ENCODE data around the gene SH3BP4. TPM values are rescaled to one million over a fixed set of nuclear protein-coding genes. Genes with fewer than 3 reads are reported as not detected.

Gene SH3BP4
- total RNA-seq, 1 donor from 2014 or later = 115 TPM

DNA sequence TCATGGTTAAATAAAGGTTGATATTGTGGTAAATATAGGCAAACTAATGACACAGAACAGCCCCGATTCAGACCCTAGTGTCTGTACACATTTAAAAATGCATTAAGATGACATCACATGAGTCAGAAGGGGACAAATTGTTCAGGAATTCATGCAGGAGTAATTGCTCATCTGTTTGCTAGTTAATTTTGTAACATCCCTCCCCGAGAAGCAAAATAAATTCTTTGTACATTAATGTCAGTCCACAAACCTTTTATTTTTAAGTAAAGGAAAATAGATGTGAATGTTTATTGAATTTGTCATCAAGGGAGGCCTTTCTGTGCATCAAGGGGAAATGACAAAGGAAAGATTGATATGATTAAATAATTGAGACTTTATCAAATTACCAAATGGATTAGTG, 69.9 kb downstream of the SH3BP4 start:
- Histone ChIP-seq H3K27me3 (ENCODE audit: control insufficient read depth, insufficient read depth, low read length) (no peaks in the 10 kb centered on the region), H3K4me3 (ENCODE audit: low read depth, low read length) (no peak overlapping the region), H3K36me3 (ENCODE audit: control insufficient read depth, insufficient read depth, low read length) (no peaks in the 10 kb centered on the region)
- no peak for TF ChIP-seq CTCF (IDR thresholded peaks at IDR 0.05; ENCODE audit: insufficient read depth, low read length, poor library complexity, severe bottlenecking)
- peak; percentile 56 for DNase-seq (ENCODE audit: low read depth)

GRCh38 chr2:235024191-235024860, 72.5 kb downstream of the SH3BP4 start:
- H3K36me3 ChIP-seq (ENCODE audit: control insufficient read depth, insufficient read depth, low read length) = no peaks in the 10 kb centered on the region
- no peak overlapping the region for H3K4me3 ChIP-seq (ENCODE audit: low read depth, low read length)
- no peak for TF ChIP-seq CTCF (IDR thresholded peaks at IDR 0.05; ENCODE audit: insufficient read depth, low read length, poor library complexity, severe bottlenecking)
- no peaks in the 10 kb centered on the region for H3K27me3 ChIP-seq (ENCODE audit: control insufficient read depth, insufficient read depth, low read length)
- no peak for DNase-seq (ENCODE audit: low read depth)

- Histone ChIP-seq H3K36me3 (ENCODE audit: control insufficient read depth, insufficient read depth, low read length) (no peaks in the 10 kb centered on the region), H3K27me3 (ENCODE audit: control insufficient read depth, insufficient read depth, low read length) (no peaks in the 10 kb centered on the region), H3K4me3 (ENCODE audit: low read depth, low read length) (no peak overlapping the region)
- no peak for DNase-seq (ENCODE audit: low read depth)
- TF ChIP-seq CTCF (IDR thresholded peaks at IDR 0.05; ENCODE audit: insufficient read depth, low read length, poor library complexity, severe bottlenecking) = no peak
Observed at GRCh38 chr2:235024931-235025773, 73.3 kb downstream of the SH3BP4 start.

- DNase-seq (ENCODE audit: low read depth) = peak; percentile 84
- no peak overlapping the region for H3K4me3 ChIP-seq (ENCODE audit: low read depth, low read length)
Observed at GRCh38 chr2:235025800-235026536, 74.2 kb downstream of the SH3BP4 start.

More at GRCh38 chr2:235025800-235026536, 74.2 kb downstream of the SH3BP4 start:
- Histone ChIP-seq H3K36me3 (ENCODE audit: control insufficient read depth, insufficient read depth, low read length) (no peaks in the 10 kb centered on the region), H3K27me3 (ENCODE audit: control insufficient read depth, insufficient read depth, low read length) (no peaks in the 10 kb centered on the region)
- TF ChIP-seq CTCF (IDR thresholded peaks at IDR 0.05; ENCODE audit: insufficient read depth, low read length, poor library complexity, severe bottlenecking) = no peak
